ENCODE data around the gene CBFB. TPM values are rescaled to one million over a fixed set of nuclear protein-coding genes. Genes with fewer than 3 reads are reported as not detected.
A peak's percentile ranks its signal among the peaks of the same experiment; 100 is the strongest.

CBFB gene
- total and polyA plus RNA-seq, 2 of the 13 experiments (the other 11 are each of a cell fraction or from before 2014, with no cell fraction given): 22.1 to 70.8 TPM

GRCh38 chr16:67028696-67029253 lies at the start of gene CBFB (continued):
- TF ChIP-seq HNF4G (IDR thresholded peaks at IDR 0.05; ENCODE audit: borderline replicate concordance, low read depth, low read length): no peak
- TF ChIP-seq HNF4G (CRISPR knock-in tag; IDR thresholded peaks at IDR 0.05; ENCODE audit: borderline replicate concordance, low read depth): no peak
- no peak for TF ChIP-seq SRSF4 (IDR thresholded peaks at IDR 0.05; ENCODE audit: low read depth, low read length, poor library complexity, severe bottlenecking)
- TF ChIP-seq, protein P1, sequence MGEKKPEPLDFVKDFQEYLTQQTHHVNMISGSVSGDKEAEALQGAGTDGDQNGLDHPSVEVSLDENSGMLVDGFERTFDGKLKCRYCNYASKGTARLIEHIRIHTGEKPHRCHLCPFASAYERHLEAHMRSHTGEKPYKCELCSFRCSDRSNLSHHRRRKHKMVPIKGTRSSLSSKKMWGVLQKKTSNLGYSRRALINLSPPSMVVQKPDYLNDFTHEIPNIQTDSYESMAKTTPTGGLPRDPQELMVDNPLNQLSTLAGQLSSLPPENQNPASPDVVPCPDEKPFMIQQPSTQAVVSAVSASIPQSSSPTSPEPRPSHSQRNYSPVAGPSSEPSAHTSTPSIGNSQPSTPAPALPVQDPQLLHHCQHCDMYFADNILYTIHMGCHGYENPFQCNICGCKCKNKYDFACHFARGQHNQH (CRISPR knock-in tag; IDR thresholded peaks at IDR 0.05): peak; percentile 70; the same call in 1 of the 2 replicates
- TF ChIP-seq, protein P2, sequence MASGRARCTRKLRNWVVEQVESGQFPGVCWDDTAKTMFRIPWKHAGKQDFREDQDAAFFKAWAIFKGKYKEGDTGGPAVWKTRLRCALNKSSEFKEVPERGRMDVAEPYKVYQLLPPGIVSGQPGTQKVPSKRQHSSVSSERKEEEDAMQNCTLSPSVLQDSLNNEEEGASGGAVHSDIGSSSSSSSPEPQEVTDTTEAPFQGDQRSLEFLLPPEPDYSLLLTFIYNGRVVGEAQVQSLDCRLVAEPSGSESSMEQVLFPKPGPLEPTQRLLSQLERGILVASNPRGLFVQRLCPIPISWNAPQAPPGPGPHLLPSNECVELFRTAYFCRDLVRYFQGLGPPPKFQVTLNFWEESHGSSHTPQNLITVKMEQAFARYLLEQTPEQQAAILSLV (CRISPR knock-in tag; IDR thresholded peaks at IDR 0.05; ENCODE audit: borderline replicate concordance): no peak; the same call in none of the 2 replicates
- TF ChIP-seq MTERF4 (CRISPR knock-in tag; IDR thresholded peaks at IDR 0.05): no peak
- no peak; the same call in 1 of the 2 replicates for TF ChIP-seq GFI1 (CRISPR knock-in tag; IDR thresholded peaks at IDR 0.05; ENCODE audit: borderline replicate concordance)
- no peak for TF ChIP-seq PRDM15 (CRISPR knock-in tag; IDR thresholded peaks at IDR 0.05)
- TF ChIP-seq ZNF552 (CRISPR knock-in tag; IDR thresholded peaks at IDR 0.05; ENCODE audit: borderline replicate concordance): no peak
- 0 out of 2 replicates have a peak, but pooled peaks have one; percentile 78 for TF ChIP-seq TOE1 (CRISPR knock-in tag; IDR thresholded peaks at IDR 0.05)
- TF ChIP-seq ZNF383 (CRISPR knock-in tag; IDR thresholded peaks at IDR 0.05; ENCODE audit: borderline replicate concordance): no peak
- peak; percentile 68 for TF ChIP-seq ARNTL (CRISPR knock-in tag; IDR thresholded peaks at IDR 0.05)
- peak; percentile 25; the same call in 1 of the 2 replicates for TF ChIP-seq ZNF816 (CRISPR knock-in tag; IDR thresholded peaks at IDR 0.05; ENCODE audit: borderline replicate concordance)
- TF ChIP-seq CAMTA2 (CRISPR knock-in tag; IDR thresholded peaks at IDR 0.05; ENCODE audit: borderline replicate concordance): peak; percentile 90; the same call in 1 of the 2 replicates
- peak; percentile 92 for TF ChIP-seq ZNF891 (CRISPR knock-in tag; IDR thresholded peaks at IDR 0.05)
- peak; percentile 75 for TF ChIP-seq ZNF768 (CRISPR knock-in tag; IDR thresholded peaks at IDR 0.05)
- TF ChIP-seq, protein P3, sequence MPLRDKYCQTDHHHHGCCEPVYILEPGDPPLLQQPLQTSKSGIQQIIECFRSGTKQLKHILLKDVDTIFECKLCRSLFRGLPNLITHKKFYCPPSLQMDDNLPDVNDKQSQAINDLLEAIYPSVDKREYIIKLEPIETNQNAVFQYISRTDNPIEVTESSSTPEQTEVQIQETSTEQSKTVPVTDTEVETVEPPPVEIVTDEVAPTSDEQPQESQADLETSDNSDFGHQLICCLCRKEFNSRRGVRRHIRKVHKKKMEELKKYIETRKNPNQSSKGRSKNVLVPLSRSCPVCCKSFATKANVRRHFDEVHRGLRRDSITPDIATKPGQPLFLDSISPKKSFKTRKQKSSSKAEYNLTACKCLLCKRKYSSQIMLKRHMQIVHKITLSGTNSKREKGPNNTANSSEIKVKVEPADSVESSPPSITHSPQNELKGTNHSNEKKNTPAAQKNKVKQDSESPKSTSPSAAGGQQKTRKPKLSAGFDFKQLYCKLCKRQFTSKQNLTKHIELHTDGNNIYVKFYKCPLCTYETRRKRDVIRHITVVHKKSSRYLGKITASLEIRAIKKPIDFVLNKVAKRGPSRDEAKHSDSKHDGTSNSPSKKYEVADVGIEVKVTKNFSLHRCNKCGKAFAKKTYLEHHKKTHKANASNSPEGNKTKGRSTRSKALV (CRISPR knock-in tag; IDR thresholded peaks at IDR 0.05): no peak; the same call in 1 of the 2 replicates
- TF ChIP-seq RFXAP (CRISPR knock-in tag; IDR thresholded peaks at IDR 0.05; ENCODE audit: borderline replicate concordance): peak; percentile 78
